GM19467 (cell line): Measurements from ENCODE around the gene HIGD1C.
"Not testable (repeated sequence)": the region's sequence is repeated elsewhere in the genome, so short reads cannot be mapped to it uniquely, and the experiment has no call there.

ENCODE experiments used
- ATAC-seq: cut with Tn5 transposase; IDR thresholded peaks from one replicate; pipeline ENCODE4 v1.9.1; 2021; ENCODE audit warnings: mild to moderate bottlenecking, moderate library complexity; ENCODE audit not compliant: unreplicated experiment

The HIGD1C gene

DNA sequence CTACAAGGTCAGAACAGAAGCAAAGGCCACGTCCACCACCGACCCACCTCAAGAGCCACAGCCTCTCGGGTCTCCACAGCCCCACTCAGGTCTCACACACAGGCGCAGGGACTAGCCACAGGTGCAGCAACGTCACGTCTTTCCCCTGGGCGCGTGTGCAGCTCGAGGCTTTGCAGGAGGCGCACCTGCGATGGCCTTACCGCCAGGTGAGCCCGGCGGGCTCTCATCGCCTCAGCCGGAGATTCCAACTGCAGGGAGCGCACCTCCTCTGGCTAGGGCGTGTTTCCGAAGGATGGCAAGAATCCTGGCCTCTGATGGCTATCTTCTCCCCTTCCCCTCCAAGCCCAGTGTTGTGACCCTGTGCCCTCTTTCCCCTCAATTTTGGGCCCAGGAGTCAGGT lies at the start of gene HIGD1C:
Gene HIGD1C, plus strand, starts transcription at position 35 of the 400 bp plus-strand sequence. CDS start 1,455 bp downstream, outside the sequence.
- no peak for ATAC-seq

- ATAC-seq: not testable (repeated sequence)
Observed at GRCh38 chr12:50908479-50908878, 43.9 kb upstream of the HIGD1C start.

- ATAC-seq: not testable (repeated sequence)
Observed at GRCh38 chr12:50912361-50912760, 40.0 kb upstream of the HIGD1C start.

- ATAC-seq: no peak
Observed at GRCh38 chr12:50913224-50913623, 39.1 kb upstream of the HIGD1C start.

DNA sequence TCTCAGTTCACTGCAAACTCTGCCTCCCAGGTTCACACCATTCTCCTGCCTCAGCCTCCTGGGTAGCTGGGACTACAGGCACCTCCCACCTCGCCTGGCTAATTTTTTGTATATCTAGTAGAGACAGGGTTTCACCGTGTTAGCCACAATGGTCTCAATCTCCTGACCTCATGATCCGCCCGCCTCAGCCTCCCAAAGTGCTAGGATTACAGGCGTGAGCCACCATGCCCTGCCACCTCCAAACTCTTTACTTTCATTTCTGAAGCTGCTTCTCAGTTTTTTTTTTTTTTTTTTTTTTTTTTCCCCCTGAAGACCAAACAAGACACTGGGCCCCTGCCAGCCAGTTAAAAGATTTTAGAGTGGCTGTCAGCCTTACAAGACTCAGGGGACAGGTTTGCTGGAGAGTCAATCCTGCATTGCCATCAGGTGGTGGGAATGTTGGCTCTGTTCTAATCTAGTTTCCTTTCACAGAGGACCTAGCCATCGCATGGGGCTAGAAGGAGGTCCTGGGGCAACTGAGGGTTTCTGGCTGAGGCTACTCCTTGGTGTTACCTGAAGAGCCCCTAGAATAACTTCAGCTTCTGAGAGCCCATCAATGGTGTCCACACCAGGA lies 37.4 kb upstream of the HIGD1C start:
- ATAC-seq: no peak

- no peak for ATAC-seq
Observed at GRCh38 chr12:50916292-50916691, 36.1 kb upstream of the HIGD1C start.

DNA sequence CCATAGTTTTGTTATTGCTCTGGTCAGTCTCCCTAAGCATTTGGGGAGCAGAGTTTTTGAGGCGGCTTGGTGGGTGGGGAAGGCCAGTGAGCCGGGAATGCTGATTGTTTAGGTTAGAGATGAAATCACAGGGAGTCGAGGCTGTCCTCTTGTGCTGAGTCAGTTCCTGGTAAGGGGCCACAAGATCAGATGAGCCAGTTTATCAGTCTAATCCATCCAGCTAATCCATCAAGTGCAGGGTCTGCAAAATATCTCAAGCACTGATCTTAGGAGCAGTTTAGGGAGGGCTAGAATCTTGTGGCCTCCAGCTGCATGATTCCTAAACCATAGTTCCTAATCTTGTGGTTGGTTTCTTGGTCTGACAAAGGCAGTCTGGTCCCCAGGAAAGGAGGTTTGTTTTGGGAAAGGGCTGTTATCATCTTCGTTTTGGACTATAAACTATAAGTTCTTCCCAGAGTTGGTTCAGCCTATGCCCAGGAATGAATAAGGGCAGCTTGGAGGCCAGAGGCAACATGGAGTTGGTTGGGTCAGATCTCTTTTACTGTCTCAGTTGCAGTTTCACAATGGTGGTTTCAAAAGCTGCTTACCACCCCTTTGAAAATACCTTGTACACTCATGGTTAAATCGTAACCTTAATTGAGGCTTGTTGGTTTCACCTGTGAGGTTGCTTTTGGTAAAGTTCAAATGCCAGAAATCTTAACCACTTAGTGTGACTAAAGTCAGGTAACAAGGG lies 33.6 kb upstream of the HIGD1C start:
- no peak for ATAC-seq

DNA sequence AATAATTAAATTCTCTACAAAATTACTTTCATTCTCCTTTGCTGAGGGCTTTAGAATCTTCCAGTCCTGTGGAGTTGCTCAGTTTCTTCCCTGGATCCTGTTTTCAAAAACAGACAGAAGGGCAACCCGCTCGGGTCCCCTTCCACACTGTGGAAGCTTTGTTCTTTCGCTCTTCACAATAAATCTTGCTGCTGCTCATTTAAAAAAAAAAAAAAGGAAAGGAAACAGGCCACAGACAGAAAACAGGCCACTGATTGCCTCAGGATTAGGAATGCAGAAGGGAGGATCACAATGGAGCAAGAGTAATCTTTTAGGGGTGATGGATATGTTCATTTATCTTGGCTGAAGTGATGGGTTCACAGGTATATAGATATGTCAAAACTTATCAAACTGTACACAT lies 29.5 kb upstream of the HIGD1C start:
- no peak for ATAC-seq

DNA sequence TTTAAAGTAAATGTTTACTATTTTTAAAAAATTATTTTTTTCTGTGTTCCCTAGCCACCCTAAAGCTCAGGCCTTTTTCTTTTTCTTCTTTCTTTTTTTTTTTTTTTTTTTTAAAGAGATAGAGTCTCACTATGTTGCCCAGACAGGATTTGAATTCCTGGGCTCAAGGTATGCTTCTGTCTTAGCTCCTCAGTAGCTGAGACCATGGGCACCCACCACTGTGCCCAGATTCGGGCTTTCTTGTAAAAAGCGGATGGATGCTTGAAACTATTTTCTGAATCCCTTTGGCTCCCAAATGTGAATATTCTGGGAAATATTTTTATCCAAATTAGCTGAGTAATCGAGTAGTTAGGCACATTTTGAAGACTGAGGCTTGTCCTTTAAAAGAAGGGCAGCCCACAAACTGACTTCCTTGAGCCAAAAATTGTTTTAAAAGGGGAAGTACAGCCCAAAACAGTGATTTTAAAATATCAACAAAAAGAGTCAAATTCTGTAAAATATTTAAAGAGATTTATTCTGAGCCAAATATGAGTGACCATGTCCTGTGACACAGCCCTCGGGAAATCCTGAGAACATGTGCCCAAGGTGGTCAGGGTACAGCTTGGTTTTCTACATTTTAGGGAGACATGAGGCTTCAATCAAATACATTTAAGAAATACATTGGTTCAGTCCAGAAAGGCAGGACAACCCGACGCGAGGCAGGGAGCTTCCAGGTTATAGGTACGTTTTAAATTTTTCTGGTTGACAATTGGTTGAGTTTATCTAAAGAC lies 28.8 kb upstream of the HIGD1C start:
- ATAC-seq: no peak

DNA sequence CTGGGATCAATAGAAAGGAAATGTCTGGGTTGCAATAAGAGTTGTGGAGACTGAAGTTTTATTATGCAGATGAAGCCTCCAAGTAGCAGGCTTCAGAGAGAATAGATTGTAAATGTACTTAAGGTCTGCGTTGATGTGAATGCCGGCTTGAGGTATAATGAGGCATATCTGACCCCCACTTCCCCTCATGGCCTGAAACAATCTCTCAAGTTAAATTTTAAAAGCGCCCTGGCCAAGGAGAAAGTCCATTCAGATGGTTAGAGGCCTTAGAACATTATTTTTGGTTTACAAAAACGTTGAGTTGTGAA lies 28.3 kb upstream of the HIGD1C start:
- no peak for ATAC-seq

DNA sequence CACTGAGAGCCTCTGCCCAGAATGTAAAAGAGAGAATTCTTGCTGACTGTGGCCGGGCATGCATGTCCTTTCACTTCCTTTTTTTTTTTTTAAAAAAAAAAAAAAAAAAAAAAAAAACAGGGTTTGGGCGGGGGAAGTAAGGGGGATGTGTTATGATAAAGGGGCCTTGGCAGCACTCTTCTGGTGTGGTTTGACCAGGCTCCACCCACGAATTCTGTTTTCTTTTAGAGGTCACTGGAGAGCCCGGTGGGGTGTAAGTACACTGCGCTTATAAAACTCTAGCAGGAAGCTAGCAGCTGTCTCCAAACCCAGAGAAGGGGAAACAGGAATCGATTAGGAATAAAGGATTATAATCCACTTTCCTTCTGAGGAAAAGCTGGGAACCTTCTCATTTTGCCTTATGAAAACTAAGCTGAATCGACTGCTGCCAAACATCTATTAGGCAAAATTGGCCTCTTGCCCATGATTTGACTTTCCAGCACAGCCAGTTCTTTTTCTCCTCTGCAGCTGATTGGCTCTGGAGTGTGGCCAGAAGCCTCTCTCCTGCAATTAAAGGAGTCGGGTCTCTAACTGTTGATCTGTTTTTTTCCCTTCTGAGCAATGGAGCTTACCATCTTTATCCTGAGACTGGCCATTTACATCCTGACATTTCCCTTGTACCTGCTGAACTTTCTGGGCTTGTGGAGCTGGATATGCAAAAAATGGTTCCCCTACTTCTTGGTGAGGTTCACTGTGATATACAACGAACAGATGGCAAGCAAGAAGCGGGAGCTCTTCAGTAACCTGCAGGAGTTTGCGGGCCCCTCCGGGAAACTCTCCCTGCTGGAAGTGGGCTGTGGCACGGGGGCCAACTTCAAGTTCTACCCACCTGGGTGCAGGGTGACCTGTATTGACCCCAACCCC lies 27.7 kb upstream of the HIGD1C start:
- peak; percentile 82 for ATAC-seq

- ATAC-seq: no peak
Observed at GRCh38 chr12:50925342-50925651, 27.0 kb upstream of the HIGD1C start.

DNA sequence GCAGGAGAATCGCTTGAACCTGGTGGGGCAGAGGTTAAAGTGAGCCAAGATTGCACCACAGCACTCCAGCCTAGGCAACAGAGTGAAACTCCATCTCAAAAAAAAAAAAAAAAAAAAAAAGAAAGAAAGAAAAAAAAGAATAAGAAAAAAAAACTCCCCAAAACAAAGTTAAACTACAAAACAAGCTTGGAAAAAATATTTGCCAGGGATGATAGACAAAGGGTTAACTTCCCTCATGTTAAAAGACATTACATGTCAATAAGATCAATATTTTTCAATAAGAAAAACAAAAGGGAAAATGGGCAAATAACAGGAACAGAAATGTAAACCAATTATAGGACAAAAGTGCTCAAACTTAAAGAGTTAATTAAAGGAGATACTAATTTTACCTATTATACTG lies 26.4 kb upstream of the HIGD1C start:
- ATAC-seq: no peak

DNA sequence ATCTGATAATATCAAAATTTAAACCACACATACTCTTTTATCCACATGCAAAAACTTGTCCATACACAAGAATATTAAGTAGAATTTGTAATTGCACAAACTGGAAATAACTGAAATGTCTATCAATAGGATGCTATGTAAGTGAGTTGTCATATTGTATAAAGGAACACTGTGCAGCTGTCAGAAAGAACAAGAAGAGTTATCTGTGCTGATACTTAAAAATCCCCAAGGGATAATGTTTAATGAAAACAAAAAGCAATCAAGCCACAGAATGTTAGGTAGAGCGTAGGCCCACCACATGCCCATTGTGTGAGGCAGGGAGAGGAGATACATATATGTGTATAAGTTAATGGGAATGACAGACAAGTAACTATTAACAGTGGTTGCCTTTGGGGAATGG lies 25.9 kb upstream of the HIGD1C start:
- ATAC-seq: no peak

GRCh38 chr12:50926932-50927331 lies 25.4 kb upstream of the HIGD1C start:
- not testable (repeated sequence) for ATAC-seq

DNA sequence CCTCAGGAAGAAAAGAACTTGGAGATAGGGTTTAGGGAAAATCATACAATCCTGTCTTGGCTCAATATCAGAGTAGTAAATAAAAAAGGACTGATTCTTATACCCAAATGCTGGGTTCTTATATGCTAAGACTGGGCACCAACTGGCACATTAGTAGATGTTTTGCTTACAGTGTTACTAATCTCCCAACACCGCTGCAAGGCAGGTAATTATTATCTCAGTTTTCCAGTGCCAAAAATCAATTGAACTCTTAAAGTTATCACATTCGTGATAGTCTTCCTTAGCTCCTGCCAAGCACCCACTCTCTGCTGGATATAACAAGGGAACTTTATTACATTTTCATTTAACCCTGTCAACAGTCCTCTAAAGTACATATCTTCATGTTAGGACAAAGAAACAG lies 25.0 kb upstream of the HIGD1C start:
- ATAC-seq: no peak

- no peak for ATAC-seq
Observed at GRCh38 chr12:50927766-50928224, 24.5 kb upstream of the HIGD1C start.

- no peak for ATAC-seq
Observed at GRCh38 chr12:50928392-50928791, 24.0 kb upstream of the HIGD1C start.

DNA sequence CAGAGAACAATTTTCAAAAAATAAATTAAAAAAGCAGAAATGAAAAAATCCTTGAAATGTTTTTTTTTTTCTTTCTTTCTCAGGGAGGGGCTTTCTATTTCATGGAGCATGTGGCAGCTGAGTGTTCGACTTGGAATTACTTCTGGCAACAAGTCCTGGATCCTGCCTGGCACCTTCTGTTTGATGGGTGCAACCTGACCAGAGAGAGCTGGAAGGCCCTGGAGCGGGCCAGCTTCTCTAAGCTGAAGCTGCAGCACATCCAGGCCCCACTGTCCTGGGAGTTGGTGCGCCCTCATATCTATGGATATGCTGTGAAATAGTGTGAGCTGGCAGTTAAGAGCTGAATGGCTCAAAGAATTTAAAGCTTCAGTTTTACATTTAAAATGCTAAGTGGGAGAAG lies 22.5 kb upstream of the HIGD1C start:
- no peak for ATAC-seq

- ATAC-seq: not testable (repeated sequence)
Observed at GRCh38 chr12:50930477-50930876, 21.9 kb upstream of the HIGD1C start.

DNA sequence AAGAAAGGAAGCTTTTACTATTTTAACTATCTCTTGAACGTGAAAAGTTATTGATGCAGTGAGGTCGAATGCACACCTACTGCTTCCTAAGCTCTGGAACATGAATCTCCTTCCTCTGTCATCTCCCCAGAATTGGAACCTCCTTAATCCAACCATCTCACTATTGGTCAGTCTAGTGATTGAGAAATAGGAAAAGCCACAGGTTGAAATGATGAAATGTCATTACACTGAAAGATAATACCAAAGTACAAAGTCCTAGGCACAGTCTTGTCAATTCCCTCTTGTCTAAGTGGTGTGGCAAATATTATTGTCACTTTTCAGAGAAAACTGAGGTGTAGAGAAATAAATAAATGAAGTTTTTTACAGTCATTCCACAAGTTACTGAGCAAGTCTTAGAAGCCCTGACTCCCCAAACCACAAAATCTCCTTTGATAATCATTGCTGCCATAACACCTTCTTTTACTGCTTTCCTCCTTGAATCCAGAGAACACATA lies 19.5 kb upstream of the HIGD1C start:
- ATAC-seq: no peak
